ENCODE data around the gene CX3CL1. TPM values are rescaled to one million over a fixed set of nuclear protein-coding genes. Genes with fewer than 3 reads are reported as not detected.
"Not testable (repeated sequence)": the region's sequence is repeated elsewhere in the genome, so short reads cannot be mapped to it uniquely, and the experiment has no call there.

The CX3CL1 gene
- total RNA-seq, 1 experiment from 2014 or later: 2.6 TPM

- DNase-seq (ENCODE audit: low read depth): no peak
These were observed 14.8 kb upstream of the CX3CL1 start for GRCh38 chr16:57357330-57358085.

- DNase-seq (ENCODE audit: low read depth): no peak
These were observed 14.2 kb upstream of the CX3CL1 start for GRCh38 chr16:57358086-57358420.

DNA sequence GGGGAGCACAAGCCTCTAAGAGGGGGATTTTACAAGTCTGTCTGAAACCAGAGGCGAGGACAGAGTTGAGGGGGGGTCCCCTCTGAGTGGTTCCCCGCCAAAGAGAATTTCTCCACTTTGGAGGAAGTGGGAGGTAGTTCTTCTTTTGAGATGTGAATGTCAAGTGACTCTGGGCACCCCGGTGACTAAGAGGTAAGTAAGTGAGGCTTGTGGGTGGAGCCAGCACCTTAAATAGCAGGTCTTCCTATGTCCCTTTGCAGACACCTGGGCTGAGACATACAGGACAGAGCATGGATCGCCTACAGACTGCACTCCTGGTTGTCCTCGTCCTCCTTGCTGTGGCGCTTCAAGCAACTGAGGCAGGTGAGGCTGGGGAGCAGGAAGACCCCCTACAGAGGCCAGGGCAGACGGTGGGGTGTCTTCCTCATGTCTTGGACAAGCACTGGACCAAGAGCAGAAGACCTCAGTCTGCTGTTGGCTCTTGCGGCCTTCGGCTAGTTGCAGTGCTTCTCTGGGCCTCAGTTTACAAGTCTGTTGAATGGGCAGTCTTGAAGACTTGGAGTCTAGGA lies 13.7 kb upstream of the CX3CL1 start, which contains the start of gene CCL22:
Gene CCL22, plus strand, starts transcription at position 257 of the 569 bp plus-strand sequence. Its CDS starts 34 bp downstream, at position 291.
- no peak for DNase-seq (ENCODE audit: low read depth)

GRCh38 chr16:57360321-57360935 lies 11.9 kb upstream of the CX3CL1 start:
- DNase-seq (ENCODE audit: low read depth): no peak

DNA sequence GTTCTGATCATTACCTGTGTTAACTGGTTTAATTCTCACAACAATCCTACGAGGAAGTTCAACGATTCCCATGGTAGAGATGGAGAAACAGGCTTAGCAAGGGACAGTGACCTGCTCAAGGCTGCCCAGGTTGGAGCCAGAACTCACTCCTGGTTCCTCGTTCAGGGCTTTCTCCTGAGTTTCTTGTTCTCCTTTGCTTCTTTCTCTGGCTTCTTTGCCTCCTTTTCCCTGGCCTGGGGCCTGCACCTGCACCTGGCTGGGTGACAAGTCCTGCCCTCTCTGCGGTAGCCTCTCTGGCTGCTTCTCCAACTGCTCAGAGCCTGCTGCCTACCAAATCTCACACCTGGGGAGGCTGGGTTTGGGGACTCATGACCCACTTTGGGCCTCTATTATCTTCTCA lies 10.9 kb upstream of the CX3CL1 start:
- no peak for DNase-seq (ENCODE audit: low read depth)

DNA sequence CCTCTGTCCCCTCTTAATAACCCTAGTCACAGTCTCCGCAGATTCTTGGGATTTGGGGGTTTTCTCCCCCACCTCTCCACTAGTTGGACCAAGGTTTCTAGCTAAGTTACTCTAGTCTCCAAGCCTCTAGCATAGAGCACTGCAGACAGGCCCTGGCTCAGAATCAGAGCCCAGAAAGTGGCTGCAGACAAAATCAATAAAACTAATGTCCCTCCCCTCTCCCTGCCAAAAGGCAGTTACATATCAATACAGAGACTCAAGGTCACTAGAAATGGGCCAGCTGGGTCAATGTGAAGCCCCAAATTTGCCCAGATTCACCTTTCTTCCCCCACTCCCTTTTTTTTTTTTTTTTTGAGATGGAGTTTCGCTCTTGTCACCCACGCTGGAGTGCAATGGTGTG lies 8.1 kb upstream of the CX3CL1 start:
- DNase-seq (ENCODE audit: low read depth): no peak

DNA sequence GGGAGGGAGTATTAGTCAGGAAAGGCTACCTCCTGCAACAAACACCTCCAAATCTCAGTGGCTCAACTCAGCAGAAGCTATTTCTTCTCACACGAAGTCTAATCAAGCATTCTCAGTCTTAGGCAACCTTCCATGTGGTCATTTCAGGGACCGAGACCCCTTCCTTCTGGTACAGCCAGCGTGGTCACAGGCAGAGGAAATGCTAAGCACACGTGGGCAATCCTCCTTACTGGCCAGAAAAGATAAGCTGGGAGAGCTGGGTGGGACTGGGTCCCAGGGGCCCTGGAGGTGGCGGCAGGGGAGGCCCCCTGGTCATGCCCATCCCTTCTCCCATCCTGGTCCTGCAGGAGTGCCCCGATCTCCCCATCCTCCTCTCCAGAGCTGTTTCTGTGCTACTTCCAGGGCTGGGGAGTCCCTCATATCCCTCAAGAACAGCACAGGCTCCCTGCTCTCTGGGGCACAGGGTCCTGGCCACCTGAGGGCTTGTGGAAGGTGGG lies 5.7 kb upstream of the CX3CL1 start:
- DNase-seq (ENCODE audit: low read depth): no peak

GRCh38 chr16:57367116-57367752 lies 5.1 kb upstream of the CX3CL1 start:
- no peak for DNase-seq (ENCODE audit: low read depth)

DNA sequence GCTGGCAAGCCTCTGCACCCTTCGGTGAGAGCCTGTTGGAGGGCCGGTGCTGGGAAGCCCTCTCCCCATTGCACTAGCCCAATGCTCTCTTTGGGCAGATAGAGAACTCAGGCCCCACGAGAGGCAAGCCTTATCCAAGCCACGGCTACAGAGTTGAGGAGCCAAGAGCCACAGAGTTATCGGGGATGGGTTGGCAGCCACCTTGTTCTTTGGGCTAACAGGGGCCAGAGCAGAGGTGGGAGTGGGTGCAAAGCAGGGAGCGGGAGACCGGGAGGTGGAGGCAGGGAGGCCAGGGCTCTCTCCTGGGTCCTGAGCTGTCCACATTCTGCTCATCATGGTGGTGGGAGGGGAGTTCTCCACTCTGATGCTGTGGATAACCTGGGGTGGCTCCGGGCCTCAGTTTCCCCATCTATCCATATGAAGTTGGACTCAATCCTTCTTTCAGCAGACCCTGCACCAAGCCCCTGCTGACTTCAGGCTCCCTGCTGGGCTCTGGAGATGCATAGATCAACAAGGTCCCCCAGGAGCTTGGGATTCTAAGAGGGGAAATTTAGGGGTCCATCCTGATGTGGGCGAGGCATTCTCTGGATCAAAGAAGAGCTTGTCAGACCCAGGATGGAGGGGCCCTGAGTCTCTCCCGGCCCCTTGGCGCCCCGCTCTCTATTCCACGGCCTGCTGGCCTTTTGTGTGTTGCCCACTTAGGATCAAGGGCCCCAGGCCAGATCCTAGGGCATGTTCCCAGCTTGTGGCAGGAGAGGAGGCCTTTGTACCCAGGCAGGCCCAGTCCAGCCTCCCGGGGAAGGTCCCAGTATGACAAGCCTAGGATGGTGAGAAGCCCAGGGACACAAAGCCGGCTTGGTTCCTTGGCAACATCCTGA lies 557 bp upstream of the CX3CL1 start:
- DNase-seq (ENCODE audit: low read depth): no peak

DNA sequence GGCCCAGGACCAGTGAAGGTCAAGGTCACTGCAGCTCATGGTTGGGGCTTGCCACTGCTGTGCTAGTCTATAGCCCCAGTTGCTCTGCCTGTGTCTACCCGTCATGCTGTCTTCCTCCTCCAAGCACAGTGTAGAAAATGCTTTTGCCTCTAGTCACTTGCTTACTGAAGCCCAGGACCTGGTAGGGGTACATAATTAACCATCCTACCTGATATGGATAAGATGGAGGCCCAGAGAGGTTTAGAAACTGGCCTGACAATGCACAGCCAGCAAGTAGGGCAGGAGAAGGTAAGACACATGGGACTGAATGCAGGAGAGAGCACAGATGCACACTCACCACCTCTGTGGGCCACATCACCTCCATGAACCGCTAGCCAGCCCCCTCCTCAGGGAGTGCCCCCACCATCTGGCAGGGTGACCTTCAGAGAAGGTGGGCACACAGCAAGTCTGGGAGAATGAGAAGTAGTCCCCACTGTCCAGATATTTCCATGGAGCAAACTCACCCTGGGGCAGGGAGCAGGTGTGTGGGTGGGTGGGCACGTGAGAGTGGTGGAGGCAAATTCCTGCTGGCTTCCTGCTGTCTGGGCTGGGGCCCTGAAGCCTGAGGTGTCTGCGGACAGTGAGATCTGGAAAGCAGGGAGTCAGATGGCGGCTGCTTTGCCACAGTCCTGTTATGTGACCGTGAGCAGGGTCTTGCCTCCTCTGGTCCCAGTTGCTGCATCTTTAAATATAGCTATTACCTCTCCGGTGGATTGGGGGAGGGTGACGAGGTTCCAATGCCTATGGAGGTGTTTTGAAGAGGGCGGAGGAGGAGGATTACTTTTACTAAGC lies 1.0 kb downstream of the CX3CL1 start:
- DNase-seq (ENCODE audit: low read depth): no peak

DNA sequence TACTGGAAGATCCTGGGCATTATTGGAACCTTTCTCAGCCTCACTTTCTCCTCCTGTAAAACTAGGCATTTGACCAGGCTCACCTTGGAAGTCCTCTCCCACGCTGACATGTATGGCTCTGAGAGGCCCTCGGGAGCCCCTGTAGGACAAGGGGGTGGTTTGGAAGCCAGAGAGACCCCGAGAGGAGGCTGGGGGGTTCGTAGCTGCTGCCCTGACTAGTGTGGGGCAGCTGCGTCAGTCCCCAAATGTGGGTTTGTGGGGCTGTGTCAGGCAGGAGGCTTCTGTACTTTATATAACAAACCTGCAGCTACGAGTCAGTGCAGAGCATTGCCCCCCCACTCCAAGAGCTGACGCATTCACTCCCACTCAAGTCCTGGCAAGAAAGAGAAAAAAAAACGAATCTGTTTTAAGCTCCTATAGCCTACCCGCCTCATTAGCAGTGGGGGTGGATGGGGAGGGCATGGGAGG lies 1.8 kb downstream of the CX3CL1 start:
- peak; percentile 56 for DNase-seq (ENCODE audit: low read depth)

DNA sequence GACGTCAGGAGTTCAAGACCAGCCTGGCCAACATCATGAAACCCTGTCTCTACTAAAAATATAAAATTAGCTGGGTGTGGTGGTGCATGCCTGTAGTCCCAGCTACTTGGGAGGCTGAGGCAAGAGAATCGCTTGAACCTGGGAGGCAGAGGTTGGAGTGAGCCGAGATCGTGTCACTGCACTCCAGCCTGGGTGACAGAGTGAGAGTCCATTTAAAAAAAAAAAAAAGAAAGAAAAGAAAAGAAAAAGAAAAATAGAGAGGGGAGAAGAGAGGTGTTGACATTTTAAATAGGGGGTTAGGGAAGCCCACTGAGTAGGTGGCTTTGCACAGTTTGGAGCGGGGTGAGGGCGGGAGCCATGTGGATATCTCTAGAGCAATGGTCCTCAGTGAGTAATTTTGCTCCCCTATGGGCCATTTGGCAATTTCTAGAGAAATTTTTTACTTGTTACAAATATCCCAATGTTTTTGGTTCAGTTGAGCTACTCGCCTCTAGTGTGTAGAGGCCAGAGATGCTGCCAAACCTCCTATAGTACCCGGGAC lies 2.7 kb downstream of the CX3CL1 start:
- DNase-seq (ENCODE audit: low read depth): not testable (repeated sequence)

- DNase-seq (ENCODE audit: low read depth): no peak
These were observed 4.1 kb downstream of the CX3CL1 start for GRCh38 chr16:57376313-57376818.

- peak; percentile 56 for DNase-seq (ENCODE audit: low read depth)
These were observed 5.0 kb downstream of the CX3CL1 start for GRCh38 chr16:57377080-57377841.

DNA sequence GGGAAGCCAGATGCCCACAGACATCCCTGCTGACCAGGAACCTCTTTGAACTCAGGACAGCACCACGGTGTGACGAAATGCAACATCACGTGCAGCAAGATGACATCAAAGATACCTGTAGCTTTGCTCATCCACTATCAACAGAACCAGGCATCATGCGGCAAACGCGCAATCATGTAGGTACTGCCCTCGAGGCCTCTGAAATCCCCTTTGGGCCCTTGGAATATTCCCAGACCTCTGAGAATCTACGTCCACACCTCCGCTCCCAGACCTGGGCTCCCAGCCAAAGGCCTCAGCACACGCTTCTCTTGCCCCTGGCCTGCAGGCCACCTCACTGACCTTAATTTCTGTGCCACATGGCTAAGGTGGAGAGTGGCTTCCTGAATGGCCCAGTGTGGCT lies 7.3 kb downstream of the CX3CL1 start:
- no peak for DNase-seq (ENCODE audit: low read depth)

- DNase-seq (ENCODE audit: low read depth): peak; percentile 59
These were observed 8.6 kb downstream of the CX3CL1 start for GRCh38 chr16:57380671-57381462.

DNA sequence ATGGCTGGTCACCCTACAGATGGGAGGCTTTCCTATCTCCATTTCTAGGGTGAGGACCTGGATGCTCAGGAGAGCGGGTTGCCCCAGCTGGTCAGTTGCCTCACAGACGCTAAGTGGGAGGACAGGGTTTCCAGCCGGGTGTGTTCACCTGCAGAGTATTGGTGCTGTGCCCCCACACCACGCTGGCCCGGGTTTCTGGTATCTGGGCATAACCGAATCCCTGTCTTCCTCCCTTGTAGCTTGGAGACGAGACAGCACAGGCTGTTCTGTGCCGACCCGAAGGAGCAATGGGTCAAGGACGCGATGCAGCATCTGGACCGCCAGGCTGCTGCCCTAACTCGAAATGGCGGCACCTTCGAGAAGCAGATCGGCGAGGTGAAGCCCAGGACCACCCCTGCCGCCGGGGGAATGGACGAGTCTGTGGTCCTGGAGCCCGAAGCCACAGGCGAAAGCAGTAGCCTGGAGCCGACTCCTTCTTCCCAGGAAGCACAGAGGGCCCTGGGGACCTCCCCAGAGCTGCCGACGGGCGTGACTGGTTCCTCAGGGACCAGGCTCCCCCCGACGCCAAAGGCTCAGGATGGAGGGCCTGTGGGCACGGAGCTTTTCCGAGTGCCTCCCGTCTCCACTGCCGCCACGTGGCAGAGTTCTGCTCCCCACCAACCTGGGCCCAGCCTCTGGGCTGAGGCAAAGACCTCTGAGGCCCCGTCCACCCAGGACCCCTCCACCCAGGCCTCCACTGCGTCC lies 9.7 kb downstream of the CX3CL1 start:
- no peak for DNase-seq (ENCODE audit: low read depth)
